Neuronal stem cell (in vitro differentiated cells): Measurements from ENCODE around the gene DOK3.

Experiments
- DNase-seq: peaks from one replicate; pipeline ENCODE4 v3.0.0-alpha.2; 2013; ENCODE audit warnings: low spot score
- H2AFZ ChIP-seq: one replicate; pipeline ENCODE4 v1.6.1; 2013; ENCODE audit warnings: mild to moderate bottlenecking, low read length, inconsistent platforms
- H2AK5ac ChIP-seq: 2 replicates; pipeline ENCODE4 v1.6.1; 2013; ENCODE audit warnings: low read depth, mild to moderate bottlenecking, inconsistent platforms, low read length, moderate library complexity, mixed read lengths
- H2BK120ac ChIP-seq: 2 replicates; pipeline ENCODE4 v1.6.1; 2013; ENCODE audit warnings: low read depth, mild to moderate bottlenecking, inconsistent platforms, low read length, moderate library complexity, mixed read lengths
- H2BK12ac ChIP-seq: one replicate; pipeline ENCODE4 v1.6.1; 2013; ENCODE audit warnings: low read length, inconsistent platforms
- H2BK15ac ChIP-seq: 2 replicates; pipeline ENCODE4 v1.6.1; 2013; ENCODE audit warnings: mild to moderate bottlenecking, low read length, inconsistent platforms, mixed read lengths
- H2BK5ac ChIP-seq: one replicate; pipeline ENCODE4 v1.6.1; 2013; ENCODE audit warnings: inconsistent platforms, mild to moderate bottlenecking, low read length, moderate library complexity
- H3K14ac ChIP-seq: one replicate; pipeline ENCODE4 v1.6.1; 2013; ENCODE audit warnings: low read length, inconsistent platforms
- H3K18ac ChIP-seq: 2 replicates; pipeline ENCODE4 v1.6.1; 2013; ENCODE audit warnings: low read length, inconsistent platforms
- H3K23ac ChIP-seq: 2 replicates; pipeline ENCODE4 v1.6.1; 2013; ENCODE audit warnings: low read depth, mild to moderate bottlenecking, mixed read lengths, low read length, inconsistent platforms; ENCODE audit not compliant: poor library complexity
- H3K27ac ChIP-seq: replicated peaks from 3 replicates; pipeline ENCODE4 v1.5.1; 2013; ENCODE audit warnings: low read length, inconsistent platforms
- H3K27me3 ChIP-seq, 3 experiments: 2 replicates each; pipeline ENCODE4 v1.6.1; 2013; ENCODE audit warnings: low read length in 3 of 3, mild to moderate bottlenecking in 2 of 3, inconsistent platforms in 1 of 3, low read depth in 1 of 3, mixed read lengths in 1 of 3, moderate library complexity in 1 of 3; ENCODE audit not compliant: control insufficient read depth in 3 of 3, insufficient read depth in 3 of 3
- H3K36me3 ChIP-seq, 2 donors: replicated peaks in 1 of 2; 2 replicates each; pipeline ENCODE4 v1.6.1; 2013; ENCODE audit warnings: low read length in 2 of 2; ENCODE audit not compliant: control insufficient read depth in 2 of 2, insufficient read depth in 2 of 2
- H3K4ac ChIP-seq: 2 replicates; pipeline ENCODE4 v1.6.1; 2013; ENCODE audit warnings: inconsistent platforms, mild to moderate bottlenecking, low read length, moderate library complexity
- H3K4me1 ChIP-seq, 2 donors: 1 replicate in 1 of 2; 2 replicates in 1 of 2; pipeline ENCODE4 v1.6.1; 2013; ENCODE audit warnings: low read length in 2 of 2, low read depth in 1 of 2; ENCODE audit not compliant: control insufficient read depth in 2 of 2, insufficient read depth in 1 of 2
- H3K4me2 ChIP-seq: one replicate; pipeline ENCODE4 v1.6.1; 2013; ENCODE audit warnings: mild to moderate bottlenecking, low read length, inconsistent platforms; ENCODE audit not compliant: insufficient read depth, poor library complexity, severe bottlenecking
- H3K4me3 ChIP-seq, 2 donors: 2 replicates each; pipeline ENCODE4 v1.5.1; 2013; ENCODE audit warnings: low read length in 2 of 2, mild to moderate bottlenecking in 2 of 2, inconsistent platforms in 1 of 2, moderate library complexity in 1 of 2
- H3K79me1 ChIP-seq: one replicate; pipeline ENCODE4 v1.6.1; 2013; ENCODE audit warnings: low read depth, mild to moderate bottlenecking, inconsistent platforms, low read length, moderate library complexity
- H3K9ac ChIP-seq: one replicate; pipeline ENCODE4 v1.6.1; 2013; ENCODE audit warnings: mild to moderate bottlenecking, low read depth, low read length, inconsistent platforms; ENCODE audit not compliant: poor library complexity
- H3K9me3 ChIP-seq, 2 donors: replicated peaks in 1 of 2; 2 replicates each; pipeline versions ENCODE3 to v1.6.1; 2013; ENCODE audit warnings: low read length in 2 of 2, mild to moderate bottlenecking in 2 of 2, inconsistent platforms in 1 of 2, low read depth in 1 of 2, mixed read lengths in 1 of 2, moderate library complexity in 1 of 2; ENCODE audit not compliant: control insufficient read depth in 2 of 2, insufficient read depth in 1 of 2
- H4K8ac ChIP-seq: one replicate; pipeline ENCODE4 v1.6.1; 2013; ENCODE audit warnings: low read depth, mild to moderate bottlenecking, inconsistent platforms, low read length, moderate library complexity
- H4K91ac ChIP-seq: one replicate; pipeline ENCODE4 v1.6.1; 2013; ENCODE audit warnings: low read length, low read depth, mild to moderate bottlenecking, inconsistent platforms; ENCODE audit not compliant: poor library complexity
- WGBS, 2 donors: extraction: QIAGEN DNeasy Blood & Tissue Kit; methylation state at CpG; one replicate each; pipeline ENCODE4 v1.1.7; 2013; ENCODE audit warnings: missing lambda C conversion rate in 2 of 2, mixed read lengths in 1 of 2; ENCODE audit not compliant: insufficient read length in 2 of 2, insufficient replicate concordance in 1 of 2; ENCODE audit errors: extremely low coverage in 2 of 2; 5-methylcytosine and 5-hydroxymethylcytosine counted together

The DOK3 gene

DNA sequence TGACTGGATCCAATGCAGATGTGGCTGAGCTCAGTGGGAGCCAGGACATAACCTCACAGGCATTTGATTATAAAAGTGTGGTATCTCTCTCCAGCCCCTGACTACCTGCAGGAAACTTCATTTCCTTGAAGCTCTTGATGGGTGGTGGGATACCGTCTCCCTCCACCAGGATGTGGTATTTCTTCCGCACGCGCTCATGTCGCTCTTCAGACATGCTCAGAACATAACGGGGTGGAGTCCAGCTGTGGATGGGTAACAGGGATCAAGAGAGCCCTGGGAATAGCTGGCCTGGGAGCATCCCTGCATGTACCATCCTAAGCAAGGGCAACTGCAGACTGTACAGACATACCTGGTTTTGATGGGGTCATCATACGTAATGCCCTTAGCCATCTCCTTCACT, 6.0 kb upstream of the DOK3 start:
- peaks cover 4 to 9% of the 10 kb centered on the region in 2 donors for H3K4me1 ChIP-seq
- no CpG with 5 or more reads among the region's 7 CpGs for WGBS, 2 donors

DNA sequence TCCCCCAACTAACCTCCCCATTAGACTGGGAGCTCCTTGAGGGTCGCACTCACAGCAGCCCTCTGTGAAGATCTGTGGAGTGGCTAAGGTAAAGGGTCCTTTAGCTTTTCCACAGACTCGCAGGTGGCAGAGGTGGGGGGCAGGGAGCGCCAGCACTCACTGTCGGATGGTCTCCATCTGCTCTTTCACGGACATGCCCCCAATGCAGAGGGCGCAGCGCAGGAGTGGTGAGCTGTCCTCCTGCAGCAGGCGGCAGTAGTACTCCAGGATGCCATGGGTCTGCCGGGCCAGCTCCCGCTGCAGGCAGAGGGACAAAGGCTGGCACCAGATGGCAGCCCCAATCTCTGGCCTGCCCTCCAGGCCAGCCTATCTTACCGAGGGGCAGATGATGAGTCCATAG, 4.9 kb upstream of the DOK3 start:
- no peak overlapping the region for H3K27ac ChIP-seq
- no peak overlapping the region for H4K91ac ChIP-seq
- no peak overlapping the region for H2BK15ac ChIP-seq
- H3K14ac ChIP-seq: no peak overlapping the region
- H3K4me1 ChIP-seq: peaks cover 7 to 11% of the 10 kb centered on the region in 2 donors
- H2BK12ac ChIP-seq: no peak overlapping the region
- peaks cover 57 to 72% of the 10 kb centered on the region in 2 donors for H3K36me3 ChIP-seq
- H2AFZ ChIP-seq: no peak overlapping the region
- H3K4me2 ChIP-seq: no peak overlapping the region
- no CpG with 5 or more reads among the region's 11 CpGs for WGBS, 2 donors
- H3K18ac ChIP-seq: no peak overlapping the region
- no peak for DNase-seq
- no peaks in the 10 kb centered on the region for H3K27me3 ChIP-seq
- H3K79me1 ChIP-seq: peaks cover 20% of the 10 kb centered on the region
- no peak overlapping the region for H3K9ac ChIP-seq
- no peak overlapping the region for H3K4me3 ChIP-seq
- H4K8ac ChIP-seq: no peak overlapping the region
- H3K9me3 ChIP-seq: no peaks in the 10 kb centered on the region
- H2BK120ac ChIP-seq: no peak overlapping the region
- no peak overlapping the region for H2BK5ac ChIP-seq
- H3K23ac ChIP-seq: no peak overlapping the region
- H2AK5ac ChIP-seq: no peak overlapping the region
- H3K4ac ChIP-seq: no peak overlapping the region

More for the DNA sequence above, 6.0 kb upstream of the DOK3 start:
- no peaks in the 10 kb centered on the region for H3K9me3 ChIP-seq
- no peak overlapping the region for H2BK12ac ChIP-seq
- no peak overlapping the region for H3K27ac ChIP-seq
- H3K79me1 ChIP-seq: peaks cover 18% of the 10 kb centered on the region
- H3K23ac ChIP-seq: no peak overlapping the region
- no peak overlapping the region for H4K91ac ChIP-seq
- no peak overlapping the region for H2AK5ac ChIP-seq
- no peaks in the 10 kb centered on the region for H3K27me3 ChIP-seq
- no peak overlapping the region for H2BK5ac ChIP-seq
- peaks cover 64 to 75% of the 10 kb centered on the region in 2 donors for H3K36me3 ChIP-seq
- no peak for DNase-seq
- H3K4me3 ChIP-seq: peak overlapping the region in 1 of 2 donors; percentile 91
- H3K14ac ChIP-seq: no peak overlapping the region
- H2BK15ac ChIP-seq: no peak overlapping the region
- H4K8ac ChIP-seq: no peak overlapping the region
- H2AFZ ChIP-seq: no peak overlapping the region
- H3K4ac ChIP-seq: no peak overlapping the region
- no peak overlapping the region for H2BK120ac ChIP-seq
- no peak overlapping the region for H3K18ac ChIP-seq
- H3K4me2 ChIP-seq: no peak overlapping the region
- no peak overlapping the region for H3K9ac ChIP-seq

DNA sequence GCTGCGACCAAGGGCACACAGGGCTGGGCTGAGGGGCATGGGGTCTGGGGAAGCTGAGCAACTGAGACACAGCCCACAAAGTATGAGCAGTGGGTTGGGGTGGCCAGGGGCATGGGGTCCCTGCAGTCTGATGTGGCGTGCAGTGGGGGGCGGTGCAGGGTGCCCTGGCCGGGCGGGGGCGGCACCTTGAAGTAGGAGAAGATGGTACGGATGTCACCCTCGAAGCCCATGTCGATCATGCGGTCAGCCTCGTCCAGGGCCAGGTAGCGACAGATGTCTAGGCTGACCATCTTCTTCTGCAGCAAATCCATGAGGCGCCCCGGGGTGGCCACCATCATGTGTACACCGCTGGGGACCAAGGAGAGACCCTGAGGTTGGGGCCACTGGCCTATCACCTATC, 3.9 kb upstream of the DOK3 start:
- no peak overlapping the region for H3K27ac ChIP-seq
- no peak overlapping the region for H3K4me3 ChIP-seq
- H2AFZ ChIP-seq: no peak overlapping the region
- no peak overlapping the region for H3K4me2 ChIP-seq
- no peak overlapping the region for H2BK12ac ChIP-seq
- no peak overlapping the region for H4K91ac ChIP-seq
- H2AK5ac ChIP-seq: no peak overlapping the region
- H3K18ac ChIP-seq: no peak overlapping the region
- H3K27me3 ChIP-seq: no peaks in the 10 kb centered on the region
- no peak overlapping the region for H2BK5ac ChIP-seq
- H3K23ac ChIP-seq: no peak overlapping the region
- DNase-seq: no peak
- H3K4me1 ChIP-seq: peaks cover 7 to 20% of the 10 kb centered on the region in 2 donors
- no peaks in the 10 kb centered on the region for H3K9me3 ChIP-seq
- no peak overlapping the region for H2BK15ac ChIP-seq
- peaks cover 20% of the 10 kb centered on the region for H3K79me1 ChIP-seq
- H2BK120ac ChIP-seq: no peak overlapping the region
- H3K9ac ChIP-seq: no peak overlapping the region
- no CpG with 5 or more reads among the region's 15 CpGs for WGBS, 2 donors
- H3K14ac ChIP-seq: no peak overlapping the region
- peaks cover 51 to 65% of the 10 kb centered on the region in 2 donors for H3K36me3 ChIP-seq
- H3K4ac ChIP-seq: no peak overlapping the region
- H4K8ac ChIP-seq: no peak overlapping the region

DNA sequence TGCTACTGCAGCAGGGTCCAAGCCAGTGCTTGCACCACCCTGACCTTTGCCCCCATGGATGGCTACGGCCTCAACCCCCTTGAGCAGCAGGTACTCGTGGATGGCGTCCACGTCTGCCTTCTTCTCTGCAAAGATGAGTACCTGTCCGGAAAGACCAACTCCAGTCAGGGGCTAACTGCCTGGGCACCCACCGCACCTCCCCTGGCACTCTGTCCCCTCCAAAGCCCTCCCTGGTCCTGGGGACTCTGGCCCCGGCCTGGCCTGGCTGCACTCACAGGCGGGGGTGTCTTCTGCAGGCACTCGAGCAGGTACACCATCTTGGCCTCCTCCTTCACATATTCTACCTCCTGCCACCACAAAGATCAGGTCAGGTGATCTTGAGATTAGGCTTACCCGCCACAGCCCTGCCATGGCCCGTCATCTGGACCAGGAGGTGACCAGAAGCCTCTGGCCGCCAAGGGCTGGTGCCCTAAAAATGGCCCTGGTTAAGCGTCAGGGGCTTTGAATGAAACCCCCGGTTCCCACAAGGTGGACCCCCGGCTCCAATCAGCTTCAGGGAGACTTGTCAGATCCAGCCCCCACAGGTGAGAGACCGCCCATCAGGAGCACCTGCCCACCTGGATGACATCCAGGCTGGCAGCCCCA, 3.2 kb upstream of the DOK3 start:
- no peaks in the 10 kb centered on the region for H3K27me3 ChIP-seq
- H2BK120ac ChIP-seq: no peak overlapping the region
- peaks cover 51 to 65% of the 10 kb centered on the region in 2 donors for H3K36me3 ChIP-seq
- no peak overlapping the region for H3K4me3 ChIP-seq
- peaks cover 7 to 20% of the 10 kb centered on the region in 2 donors for H3K4me1 ChIP-seq
- H3K14ac ChIP-seq: no peak overlapping the region
- H3K4ac ChIP-seq: no peak overlapping the region
- H2BK15ac ChIP-seq: no peak overlapping the region
- H3K4me2 ChIP-seq: no peak overlapping the region
- no peak overlapping the region for H3K18ac ChIP-seq
- no peak overlapping the region for H2BK12ac ChIP-seq
- no peak overlapping the region for H2BK5ac ChIP-seq
- no peaks in the 10 kb centered on the region for H3K9me3 ChIP-seq
- peak overlapping the region; percentile 86 for H4K8ac ChIP-seq
- H2AFZ ChIP-seq: no peak overlapping the region
- no peak overlapping the region for H4K91ac ChIP-seq
- no peak overlapping the region for H3K23ac ChIP-seq
- no peak overlapping the region for H2AK5ac ChIP-seq
- H3K27ac ChIP-seq: no peak overlapping the region
- peaks cover 23% of the 10 kb centered on the region for H3K79me1 ChIP-seq
- WGBS, 2 donors: no CpG with 5 or more reads among the region's 16 CpGs
- DNase-seq: no peak
- H3K9ac ChIP-seq: no peak overlapping the region
